Limb (tissue), 2 donors: ENCODE data around the gene CENPP.

Experiments
- DNase-seq, 2 donors: peaks; one replicate each; pipeline ENCODE4 v3.0.0-alpha.2; 2016; ENCODE audit errors: extremely low spot score in 2 of 2

CENPP gene

DNA sequence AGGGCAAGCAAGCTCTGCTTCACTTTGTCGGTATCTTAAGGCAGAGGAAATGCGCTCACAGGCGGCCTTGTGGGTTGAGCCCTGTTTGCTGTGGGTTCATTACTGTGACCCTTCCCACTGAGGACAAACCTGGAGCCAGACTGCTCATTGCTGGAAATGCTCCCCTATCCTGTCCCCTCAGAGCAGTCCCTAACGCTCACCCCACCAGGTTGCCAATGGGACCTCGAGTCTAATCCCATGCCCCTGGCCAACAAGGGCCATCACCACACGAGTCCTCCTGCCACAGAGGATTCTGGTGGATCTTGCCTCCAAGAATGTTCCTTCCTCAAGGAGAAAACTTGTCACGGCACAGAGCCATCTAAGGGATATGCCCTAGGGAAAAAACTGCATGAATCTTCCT is 329.6 kb downstream of the CENPP start:
- DNase-seq, result no peak

DNA sequence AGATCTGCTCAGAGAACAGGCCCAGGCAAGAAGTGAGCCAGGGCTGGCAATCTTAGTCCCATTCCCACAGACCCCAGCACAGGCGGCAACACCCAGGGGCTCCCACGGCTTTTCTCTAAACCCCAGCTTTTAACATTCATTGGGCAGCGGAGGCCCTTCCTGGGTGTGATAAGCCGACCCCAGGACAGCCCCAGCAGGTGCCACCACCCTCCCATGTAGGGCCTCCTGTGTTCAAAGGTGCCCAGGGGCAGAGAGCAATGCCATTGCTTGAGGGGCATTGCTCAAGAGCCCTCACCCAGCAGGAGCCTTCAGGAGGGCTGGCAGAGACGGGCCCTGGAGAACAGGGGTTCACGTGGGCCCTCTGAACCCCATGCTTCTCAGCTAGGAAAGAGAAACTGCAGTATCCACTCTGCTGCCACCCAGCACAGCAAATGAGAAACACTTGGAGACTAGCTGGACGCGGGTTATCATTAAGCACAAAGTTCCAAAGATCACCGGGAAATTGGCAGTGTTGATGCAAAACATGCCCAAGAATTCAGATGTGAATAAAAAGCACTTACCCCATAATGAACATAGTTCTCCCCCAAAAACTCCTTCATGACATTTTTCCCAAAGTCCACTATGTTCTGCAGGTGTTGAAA is 330.3 kb downstream of the CENPP start:
- DNase-seq, result no peak

DNA sequence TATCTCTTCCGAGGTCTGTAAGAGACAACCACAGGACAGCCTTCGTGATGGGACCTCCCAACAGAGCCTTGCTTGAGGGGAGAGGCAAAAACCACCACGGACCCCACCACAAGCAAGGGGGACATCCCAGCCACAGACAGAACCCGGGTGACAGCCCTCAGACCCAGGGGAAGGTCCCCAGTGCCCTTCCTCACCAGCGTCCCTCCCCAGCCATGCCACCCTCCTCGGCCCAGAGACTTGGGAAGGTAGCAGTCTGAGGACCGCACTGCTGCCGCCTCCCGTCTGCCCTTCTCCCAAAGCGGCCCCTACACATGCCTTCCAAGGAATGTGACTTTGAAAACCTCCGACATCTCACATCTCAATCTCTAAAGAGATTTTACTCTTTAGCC is 330.8 kb downstream of the CENPP start:
- no peak for DNase-seq

DNA sequence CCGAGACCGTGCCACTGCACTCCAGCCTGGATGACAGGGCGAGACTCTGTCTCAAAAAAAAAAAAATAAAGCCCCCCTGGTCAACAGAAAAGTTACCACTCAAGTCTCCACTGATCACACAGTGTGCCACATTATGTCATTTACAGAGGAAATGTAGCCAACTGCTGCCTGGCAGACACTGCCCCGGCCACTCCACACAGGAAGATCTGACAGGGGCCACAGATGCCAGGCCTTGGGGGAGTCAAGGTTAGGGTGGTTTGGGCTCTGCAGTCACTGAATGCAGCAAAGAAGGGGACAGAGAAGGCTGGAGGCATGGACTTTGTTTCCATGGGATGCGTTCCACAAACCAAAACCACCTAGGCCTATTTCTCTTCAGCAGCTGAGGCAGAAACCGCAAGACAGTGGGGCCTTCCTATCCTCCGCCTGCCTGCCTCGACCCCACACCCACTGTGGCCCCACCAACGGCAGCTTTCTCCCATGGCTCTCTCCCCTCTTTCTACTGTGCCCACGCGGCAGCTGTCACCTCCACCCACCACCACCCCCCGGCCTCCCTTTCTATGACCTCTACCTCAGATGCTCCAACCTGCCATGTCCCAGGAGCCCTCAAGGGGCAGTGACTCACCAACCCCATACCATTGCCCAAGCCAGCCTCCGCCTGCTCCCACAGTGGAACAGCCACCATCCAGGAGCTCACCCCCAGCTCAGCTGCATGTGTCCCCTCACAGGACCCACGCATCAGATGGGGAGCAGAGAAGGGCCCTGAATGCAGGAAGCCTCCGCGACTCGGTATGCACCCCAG is 331.7 kb downstream of the CENPP start:
- no peak for DNase-seq

DNA sequence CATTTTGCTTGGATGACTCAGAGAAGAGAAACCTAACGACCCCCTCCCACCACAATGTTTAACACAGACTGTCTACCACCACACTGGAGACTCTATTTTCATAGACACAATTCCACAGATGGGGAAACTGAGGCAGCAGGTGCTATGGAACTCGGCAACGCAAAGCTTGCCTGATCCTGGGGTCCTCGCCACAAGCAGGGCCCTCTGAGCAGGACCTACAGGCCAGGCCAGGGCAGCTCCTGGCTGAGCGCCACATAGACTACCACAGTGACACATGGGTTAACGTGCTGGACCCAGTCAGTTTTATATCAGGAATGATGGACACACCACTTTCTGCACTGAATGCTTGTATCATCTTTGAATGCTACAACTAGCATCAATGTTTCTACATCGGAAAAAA is 332.4 kb downstream of the CENPP start:
- DNase-seq, result no peak

DNA sequence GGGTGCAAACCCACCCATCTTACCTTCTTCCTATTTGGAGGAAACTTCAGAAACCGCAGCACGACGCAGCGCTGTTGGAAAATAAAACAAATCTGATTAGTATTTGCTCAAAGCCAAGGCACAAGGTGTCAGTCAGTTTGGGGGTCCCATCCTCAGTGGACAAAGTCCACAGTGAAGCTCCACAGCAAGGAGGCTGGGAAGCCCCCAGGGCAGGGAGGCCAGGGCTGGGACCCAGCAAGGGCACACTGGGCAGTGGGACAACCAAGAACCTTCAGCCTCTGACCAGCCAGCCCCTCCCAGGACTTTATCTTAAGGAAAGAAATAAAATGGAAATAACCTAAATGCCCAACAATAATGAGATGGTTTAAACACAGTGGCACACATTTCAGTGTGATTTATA is 332.9 kb downstream of the CENPP start:
- DNase-seq, result no peak

DNA sequence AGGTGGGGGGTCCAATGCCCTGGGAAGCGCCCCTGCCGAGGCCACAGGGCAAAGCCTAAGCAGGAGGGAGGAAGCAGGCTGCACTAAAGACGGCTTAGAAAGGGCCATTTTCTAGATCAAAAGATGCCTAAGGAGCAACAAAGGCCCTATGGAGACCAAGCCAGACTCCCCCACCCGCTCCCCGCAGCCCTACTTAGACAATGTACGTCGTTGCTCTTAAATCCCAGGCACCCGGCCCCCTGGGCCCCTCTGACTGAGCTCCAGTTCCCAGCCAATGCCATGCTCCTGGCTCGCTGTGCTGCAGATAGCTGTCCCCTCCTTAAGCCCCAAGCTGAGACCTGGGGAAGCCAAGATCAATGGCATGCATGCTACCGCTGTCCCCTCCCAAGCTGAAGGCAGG is 333.8 kb downstream of the CENPP start:
- no peak for DNase-seq

DNA sequence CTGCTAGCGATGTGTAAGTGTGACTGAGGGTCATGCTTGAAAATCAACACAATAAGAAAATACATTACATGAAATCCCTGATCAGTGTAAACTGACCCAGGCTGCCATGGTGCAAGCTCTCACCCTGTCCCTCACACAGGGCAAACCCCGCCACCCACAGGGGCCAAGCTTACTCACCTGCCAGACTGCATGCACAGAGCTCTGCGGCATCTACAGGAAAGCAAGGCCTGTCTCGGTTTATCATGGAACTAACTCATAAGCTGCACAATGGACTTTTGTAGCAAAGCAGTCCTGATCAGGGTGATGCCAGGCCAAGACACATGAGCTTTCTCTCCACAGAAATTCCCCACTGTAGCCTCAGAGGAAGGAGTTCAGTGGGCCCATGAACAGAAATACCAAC is 334.5 kb downstream of the CENPP start:
- no peak for DNase-seq

DNA sequence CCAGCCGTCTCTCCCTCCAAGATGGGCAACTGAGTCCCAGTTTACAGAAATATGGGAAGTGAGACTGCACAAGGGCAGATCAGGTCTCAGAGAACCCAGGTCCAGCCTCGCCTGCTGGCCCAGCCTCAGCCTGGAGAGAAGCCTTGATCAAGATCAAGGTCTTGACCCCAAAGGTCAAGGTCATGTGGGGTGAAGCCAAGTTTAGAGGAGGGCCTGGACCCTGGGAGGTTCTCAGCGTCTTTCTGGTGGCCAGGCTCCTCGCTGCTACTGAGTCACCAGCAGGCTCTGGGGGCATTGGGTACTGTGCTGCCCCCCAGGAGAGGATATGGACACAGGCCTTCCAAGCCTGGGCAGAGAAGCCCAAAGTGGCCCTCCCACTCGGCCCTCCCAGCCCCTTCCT is 335.4 kb downstream of the CENPP start:
- no peak for DNase-seq

DNA sequence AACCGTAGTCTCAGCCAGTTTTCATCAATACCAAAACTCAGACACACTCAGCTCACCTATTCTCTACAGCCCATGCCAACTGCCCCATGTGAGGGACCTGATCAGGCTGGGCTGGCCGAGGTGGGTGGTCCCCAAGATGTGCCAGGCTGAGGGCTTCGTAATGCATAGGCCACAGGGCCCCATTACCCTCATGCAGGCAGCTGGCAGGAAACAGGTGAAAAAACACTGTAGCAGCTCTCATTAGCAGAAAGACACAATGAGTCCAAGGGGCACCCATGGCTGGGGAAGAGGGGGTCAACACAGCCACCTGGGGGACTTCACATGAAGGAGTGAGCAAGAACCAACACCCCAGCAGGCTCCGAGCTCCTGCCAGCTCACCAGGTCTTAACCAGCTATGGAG is 336.0 kb downstream of the CENPP start:
- DNase-seq, result no peak

DNA sequence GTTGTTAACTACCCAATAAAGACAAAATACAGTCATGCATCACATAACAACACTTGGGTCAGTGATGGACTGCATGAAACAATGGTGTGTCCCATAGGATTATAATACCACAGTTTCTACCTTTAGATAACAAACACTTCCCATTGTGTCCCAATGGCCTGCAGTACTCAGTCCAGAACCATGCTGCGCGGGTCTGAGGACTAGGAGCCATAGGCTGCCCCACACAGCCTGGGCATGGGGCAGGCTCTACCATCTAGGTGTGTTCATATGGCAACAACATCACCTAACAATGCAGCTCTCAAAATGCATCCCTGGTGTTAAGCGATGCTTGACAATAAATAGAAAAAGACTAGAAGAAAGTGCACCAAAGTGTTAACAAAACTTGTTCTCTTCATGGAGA is 337.4 kb downstream of the CENPP start:
- DNase-seq, result no peak

DNA sequence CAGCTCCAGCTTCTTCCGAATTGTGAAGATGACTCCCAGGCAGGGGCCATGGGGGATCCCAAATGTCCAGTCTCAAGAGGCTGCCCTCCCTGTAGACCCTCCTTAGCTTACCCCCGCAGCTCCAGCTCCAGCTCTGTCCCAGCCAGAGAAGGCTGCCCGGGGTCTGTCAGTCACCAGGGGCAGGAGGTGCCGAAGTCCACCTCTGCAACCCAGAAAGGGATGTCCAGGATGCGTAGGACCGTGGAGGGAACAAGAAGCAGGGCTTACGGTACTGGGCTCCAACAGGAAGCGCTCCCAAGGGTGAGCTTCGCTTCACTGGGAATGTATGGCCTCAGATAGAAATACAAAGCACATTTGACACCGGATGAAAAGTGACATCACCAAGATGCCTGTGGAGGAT is 338.2 kb downstream of the CENPP start:
- DNase-seq, result no peak

DNA sequence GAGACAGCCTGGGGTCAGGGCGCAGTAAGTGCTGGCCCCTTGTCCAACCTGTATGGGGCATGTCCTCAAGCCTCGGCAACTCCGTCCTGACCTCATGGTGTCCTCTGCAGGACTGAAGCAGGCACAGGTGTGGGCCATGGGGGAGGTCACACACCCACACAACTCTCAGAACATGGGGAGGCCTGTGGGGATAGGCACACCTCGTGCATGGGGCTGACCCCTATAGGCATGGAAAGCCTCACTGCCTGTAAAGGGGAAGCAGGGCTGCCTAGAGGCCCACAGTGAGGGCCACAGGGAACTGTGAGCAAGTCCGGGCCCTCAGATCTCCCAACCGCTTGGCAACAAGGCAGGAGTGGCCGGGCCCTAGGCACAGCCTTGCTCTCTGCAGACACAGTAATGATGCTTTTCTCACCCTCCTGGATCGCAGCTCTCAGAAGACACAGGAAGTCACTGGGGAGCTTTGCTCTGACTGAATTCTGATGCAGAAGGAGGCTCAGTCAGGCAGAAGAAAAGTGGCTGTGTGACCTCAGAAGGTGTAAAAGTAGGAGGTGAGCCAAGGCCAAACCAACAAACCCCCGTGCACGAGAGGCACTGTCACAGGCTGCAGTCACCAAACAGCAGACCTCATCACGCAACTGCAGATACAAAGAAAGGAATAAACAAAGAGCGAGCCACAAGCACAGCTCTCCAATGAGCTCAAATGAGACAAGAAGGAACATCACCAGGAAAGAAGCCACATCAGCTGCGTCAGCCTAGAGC is 338.8 kb downstream of the CENPP start:
- DNase-seq, result no peak

DNA sequence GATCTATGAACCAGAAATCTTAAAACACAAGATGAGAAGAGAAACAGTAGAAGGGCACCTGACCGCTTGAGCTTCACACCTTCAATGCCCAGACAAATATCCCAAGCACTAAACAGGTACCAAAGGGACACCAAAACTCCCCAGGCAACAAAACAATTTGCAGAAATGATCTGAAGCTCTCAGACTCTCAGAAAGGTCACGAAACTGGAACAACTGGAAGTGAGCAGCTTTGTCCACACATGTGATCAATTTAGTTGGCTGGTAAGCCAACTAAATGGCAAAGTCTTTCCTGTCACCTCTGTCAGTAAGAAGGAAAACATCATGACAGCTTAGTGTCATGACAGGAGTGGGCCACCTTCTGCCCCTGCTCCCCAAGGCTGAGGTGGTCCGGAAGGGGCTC is 340.1 kb downstream of the CENPP start:
- DNase-seq, result no peak

DNA sequence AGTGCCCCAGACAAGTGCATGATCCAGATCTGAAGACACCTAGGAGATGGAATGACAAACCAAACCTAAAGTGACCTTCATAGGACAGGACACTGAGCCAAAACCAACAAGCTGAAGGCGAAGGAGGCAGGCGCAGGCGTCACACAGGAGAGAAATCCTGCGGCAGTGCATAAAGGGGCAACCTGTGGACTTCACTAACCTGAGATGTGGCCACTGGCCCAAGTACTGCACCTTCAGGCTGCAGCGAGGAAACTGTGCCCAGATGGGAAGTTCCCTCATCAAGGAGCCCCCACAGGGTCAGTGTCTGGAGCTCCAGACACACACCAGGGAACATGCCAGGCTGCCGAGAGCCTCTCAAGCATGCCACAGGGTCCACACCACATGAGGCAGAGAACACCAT is 340.5 kb downstream of the CENPP start:
- no peak for DNase-seq

DNA sequence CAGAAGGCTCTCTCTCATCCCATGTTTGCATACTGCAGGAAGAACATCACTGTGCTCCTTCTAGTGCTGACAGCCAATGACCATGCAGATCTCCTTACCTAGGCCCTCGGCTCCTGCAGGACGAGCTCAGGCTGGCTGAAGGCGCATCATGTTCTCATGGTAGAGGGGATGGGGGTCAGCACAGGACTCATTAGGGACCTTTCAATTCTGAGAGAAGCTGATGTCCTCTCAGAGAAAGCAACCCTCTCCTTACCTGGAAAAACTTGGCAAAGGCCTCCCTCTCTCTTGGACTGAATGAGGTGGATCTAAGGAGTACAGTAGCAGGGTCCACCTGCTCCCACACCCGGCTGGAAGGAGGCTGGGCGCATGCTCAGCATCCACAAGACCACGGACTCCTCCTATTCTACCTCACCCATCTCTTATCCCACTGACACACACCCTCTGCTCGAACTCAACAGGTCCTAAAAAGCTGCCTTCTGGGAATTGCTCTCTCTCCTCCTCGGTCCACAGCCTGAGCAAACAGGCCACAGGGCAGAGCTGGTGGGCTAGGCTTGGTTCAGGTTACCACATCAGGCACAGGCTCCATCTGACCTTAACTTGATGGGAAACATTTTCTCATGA is 341.3 kb downstream of the CENPP start:
- DNase-seq, result no peak

DNA sequence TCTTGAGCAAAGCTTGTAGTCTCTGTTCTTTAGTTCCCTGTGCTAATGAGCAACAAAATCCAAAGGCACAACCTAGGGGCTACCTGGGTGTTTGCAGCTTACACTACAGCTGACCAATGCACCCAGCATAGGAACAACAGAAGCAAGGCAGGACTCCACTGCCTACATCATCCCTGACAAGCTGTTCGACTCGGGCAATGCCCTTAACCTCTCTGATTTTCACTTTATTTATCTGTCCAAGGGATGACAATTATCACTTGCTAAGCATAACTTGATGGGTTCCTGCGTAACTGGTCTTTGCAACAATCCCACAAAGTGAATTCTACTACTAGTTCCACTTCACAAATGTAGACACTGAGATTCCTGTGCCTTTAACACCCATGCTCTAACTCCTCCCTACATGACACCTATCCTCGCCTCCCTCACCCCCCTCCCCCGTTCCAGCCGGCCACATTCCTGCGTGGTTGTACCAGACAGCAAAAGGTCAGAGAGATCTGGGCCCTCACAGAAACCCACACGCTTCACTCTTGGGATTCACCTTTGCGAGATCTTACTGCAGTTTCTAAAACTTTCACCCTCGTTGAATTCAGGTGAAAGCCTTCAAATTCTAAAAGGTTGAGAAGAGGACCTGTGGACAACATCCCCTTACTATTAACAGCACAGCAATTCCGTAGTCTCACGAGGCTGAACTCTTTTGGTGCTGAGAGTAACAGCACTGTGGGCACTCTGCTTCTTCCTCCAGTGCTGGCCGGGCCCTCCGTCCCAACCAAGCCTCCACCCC is 343.2 kb downstream of the CENPP start:
- peak in 1 of 2 donors; percentile 42 for DNase-seq

DNA sequence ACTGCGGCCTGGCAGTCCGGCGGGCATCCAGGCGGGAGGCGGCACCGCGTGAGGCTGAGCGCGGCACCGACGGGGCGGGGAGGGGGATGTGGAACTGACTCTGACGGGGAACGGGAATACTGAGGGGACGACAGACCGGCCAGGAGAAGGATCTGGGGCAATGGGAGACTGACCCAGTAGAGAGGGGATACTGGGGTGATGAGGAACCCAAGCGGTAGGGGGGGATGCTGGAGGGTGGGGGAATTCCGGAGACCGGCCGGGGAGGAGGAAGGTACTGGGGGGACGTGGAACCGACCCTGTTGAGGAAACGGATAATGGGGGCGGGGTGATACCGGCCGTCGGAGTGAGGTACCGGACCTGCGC is 343.8 kb downstream of the CENPP start:
- peak in 1 of 2 donors; percentile 53 for DNase-seq
